ENCODE measurements around the gene PCDHGB5. TPM values are rescaled to one million over a fixed set of nuclear protein-coding genes. Genes with fewer than 3 reads are reported as not detected.

PCDHGB5 gene
- total RNA-seq, 1 experiment from 2014 or later: 0.43 TPM

DNA sequence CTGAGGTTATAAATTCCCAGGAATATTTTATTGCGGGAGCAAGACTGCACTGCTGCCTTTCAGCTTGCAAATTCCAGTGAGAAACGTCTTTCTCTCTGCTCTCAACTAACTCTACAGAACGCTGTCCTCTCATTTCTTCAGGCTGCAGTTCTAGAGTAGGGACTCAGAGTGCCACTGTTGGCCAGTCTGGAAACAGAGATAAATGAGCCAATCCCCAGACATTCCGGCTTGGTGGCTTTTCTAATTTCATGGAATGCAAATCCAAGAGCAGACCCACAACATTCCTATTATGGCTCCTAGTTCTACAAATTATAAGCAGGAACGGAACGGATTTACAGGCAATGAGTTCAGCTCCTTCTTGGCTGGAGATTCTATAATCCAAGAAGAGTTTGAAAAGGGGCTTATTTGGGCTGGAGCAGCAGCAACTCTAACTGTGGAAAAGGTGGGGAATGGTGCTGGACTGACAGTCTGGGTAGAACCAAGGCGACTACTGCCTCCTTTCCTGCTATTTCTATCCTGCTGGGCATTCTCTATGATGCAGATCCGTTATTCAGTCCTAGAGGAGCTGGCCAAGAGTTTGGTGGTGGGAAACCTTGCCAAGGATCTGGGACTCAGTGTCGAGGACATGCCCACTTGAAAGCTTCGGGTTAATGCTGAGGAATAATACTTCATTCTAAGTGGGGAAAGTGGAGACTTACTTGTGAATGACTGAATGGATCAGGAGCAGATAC is 41.8 kb downstream of the PCDHGB5 start:
- no peak for DNase-seq (ENCODE audit: low spot score)

- no peak for DNase-seq (ENCODE audit: low spot score)
Observed at GRCh38 chr5:141440341-141440740, 42.6 kb downstream of the PCDHGB5 start.

GRCh38 chr5:141441571-141442170 is 43.9 kb downstream of the PCDHGB5 start:
- DNase-seq (ENCODE audit: low spot score): no peak

Other genes starting within 250 kb of the PCDHGB5 start
- gene PCDHB6, start 247.9 kb upstream of the PCDHGB5 start, total RNA-seq (2014; rRNA removed; shearing (Covaris generic)): 3.6 and 4.1 TPM in 2 replicates
- gene PCDHB7, start 225.3 kb upstream of the PCDHGB5 start, total RNA-seq (2014; rRNA removed; shearing (Covaris generic)): 5.1 and 6.9 TPM in 2 replicates
- gene PCDHB8, start 220.2 kb upstream of the PCDHGB5 start, total RNA-seq (2014; rRNA removed; shearing (Covaris generic)): 12.4 and 12.7 TPM in 2 replicates
- 3.3 and 3.7 TPM in 2 replicates for gene PCDHB16, start 215.6 kb upstream of the PCDHGB5 start, total RNA-seq (2014; rRNA removed; shearing (Covaris generic))
- 10.0 and 11.9 TPM in 2 replicates for gene PCDHB9, start 210.8 kb upstream of the PCDHGB5 start, total RNA-seq (2014; rRNA removed; shearing (Covaris generic))
- gene PCDHB10, start 205.6 kb upstream of the PCDHGB5 start, total RNA-seq (2014; rRNA removed; shearing (Covaris generic)): 2.9 and 4.5 TPM in 2 replicates
- gene PCDHB11, start 198.3 kb upstream of the PCDHGB5 start, total RNA-seq (2014; rRNA removed; shearing (Covaris generic)): 4.5 and 5.6 TPM in 2 replicates
- gene PCDHB12, start 189.2 kb upstream of the PCDHGB5 start, total RNA-seq (2014; rRNA removed; shearing (Covaris generic)): 5.2 and 5.6 TPM in 2 replicates
- gene PCDHB13, start 184.0 kb upstream of the PCDHGB5 start, total RNA-seq (2014; rRNA removed; shearing (Covaris generic)): 1.2 and 2.0 TPM in 2 replicates
- 5.6 and 6.2 TPM in 2 replicates for gene PCDHB14, start 174.6 kb upstream of the PCDHGB5 start, total RNA-seq (2014; rRNA removed; shearing (Covaris generic))
- 0.16 and 2.1 TPM in 2 replicates for gene PCDHB15, start 152.6 kb upstream of the PCDHGB5 start, total RNA-seq (2014; rRNA removed; shearing (Covaris generic))
- not detected in 2 replicates for gene SLC25A2, start 93.9 kb upstream of the PCDHGB5 start, total RNA-seq (2014; rRNA removed; shearing (Covaris generic))
- gene TAF7, start 77.2 kb upstream of the PCDHGB5 start, total RNA-seq (2014; rRNA removed; shearing (Covaris generic)): 51.2 and 74.8 TPM in 2 replicates
- 0.51 and 1.6 TPM in 2 replicates for gene PCDHGA1, start 67.4 kb upstream of the PCDHGB5 start, total RNA-seq (2014; rRNA removed; shearing (Covaris generic))
- gene PCDHGA2, start 59.2 kb upstream of the PCDHGB5 start, total RNA-seq (2014; rRNA removed; shearing (Covaris generic)): 0.99 and 1.6 TPM in 2 replicates
- 10.3 and 11.5 TPM in 2 replicates for gene PCDHGA3, start 54.1 kb upstream of the PCDHGB5 start, total RNA-seq (2014; rRNA removed; shearing (Covaris generic))
- gene PCDHGB1, start 47.8 kb upstream of the PCDHGB5 start, total RNA-seq (2014; rRNA removed; shearing (Covaris generic)): 0.43 and 3.1 TPM in 2 replicates
- gene PCDHGA4, start 42.9 kb upstream of the PCDHGB5 start, total RNA-seq (2014; rRNA removed; shearing (Covaris generic)): 0.74 and 0.97 TPM in 2 replicates
- 1.6 and 1.9 TPM in 2 replicates for gene PCDHGB2, start 38.0 kb upstream of the PCDHGB5 start, total RNA-seq (2014; rRNA removed; shearing (Covaris generic))
- gene PCDHGA5, start 33.8 kb upstream of the PCDHGB5 start, total RNA-seq (2014; rRNA removed; shearing (Covaris generic)): 0.49 and 0.50 TPM in 2 replicates
- gene PCDHGB3, start 27.7 kb upstream of the PCDHGB5 start, total RNA-seq (2014; rRNA removed; shearing (Covaris generic)): 0.87 and 1.2 TPM in 2 replicates
- gene PCDHGA6, start 24.1 kb upstream of the PCDHGB5 start, total RNA-seq (2014; rRNA removed; shearing (Covaris generic)): 0.97 and 1.5 TPM in 2 replicates
- gene PCDHGA7, start 15.2 kb upstream of the PCDHGB5 start, total RNA-seq (2014; rRNA removed; shearing (Covaris generic)): 0.27 and 0.29 TPM in 2 replicates
- gene PCDHGB4, start 10.2 kb upstream of the PCDHGB5 start, total RNA-seq (2014; rRNA removed; shearing (Covaris generic)): 0.16 and 0.21 TPM in 2 replicates
- 0.39 and 0.74 TPM in 2 replicates for gene PCDHGA8, start 5.3 kb upstream of the PCDHGB5 start, total RNA-seq (2014; rRNA removed; shearing (Covaris generic))
- 1.1 and 1.8 TPM in 2 replicates for gene PCDHGA9, start 4.8 kb downstream of the PCDHGB5 start, total RNA-seq (2014; rRNA removed; shearing (Covaris generic))
- gene PCDHGB6, start 10.1 kb downstream of the PCDHGB5 start, total RNA-seq (2014; rRNA removed; shearing (Covaris generic)): 0.02 and 0.33 TPM in 2 replicates
- gene PCDHGA10, start 15.0 kb downstream of the PCDHGB5 start, total RNA-seq (2014; rRNA removed; shearing (Covaris generic)): 1.4 and 1.9 TPM in 2 replicates
- 0.58 and 1.4 TPM in 2 replicates for gene PCDHGB7, start 19.7 kb downstream of the PCDHGB5 start, total RNA-seq (2014; rRNA removed; shearing (Covaris generic))
- 0.66 and 1.3 TPM in 2 replicates for gene PCDHGA11, start 23.1 kb downstream of the PCDHGB5 start, total RNA-seq (2014; rRNA removed; shearing (Covaris generic))
- 0.14 and 0.76 TPM in 2 replicates for gene PCDHGA12, start 32.6 kb downstream of the PCDHGB5 start, total RNA-seq (2014; rRNA removed; shearing (Covaris generic))
- 50.8 and 61.5 TPM in 2 replicates for gene PCDHGC3, start 78.0 kb downstream of the PCDHGB5 start, total RNA-seq (2014; rRNA removed; shearing (Covaris generic))
- 0.10 TPM in 1 of 2 replicates, not detected in the other for gene PCDHGC4, start 87.1 kb downstream of the PCDHGB5 start, total RNA-seq (2014; rRNA removed; shearing (Covaris generic))
- 0.06 and 0.18 TPM in 2 replicates for gene PCDHGC5, start 91.1 kb downstream of the PCDHGB5 start, total RNA-seq (2014; rRNA removed; shearing (Covaris generic))
- gene DIAPH1, start 221.1 kb downstream of the PCDHGB5 start, total RNA-seq (2014; rRNA removed; shearing (Covaris generic)): 24.3 and 40.7 TPM in 2 replicates
- gene HDAC3, start 238.9 kb downstream of the PCDHGB5 start, total RNA-seq (2014; rRNA removed; shearing (Covaris generic)): 76.5 and 82.1 TPM in 2 replicates
- 4.5 and 8.4 TPM in 2 replicates for gene RELL2, start 239.1 kb downstream of the PCDHGB5 start, total RNA-seq (2014; rRNA removed; shearing (Covaris generic))

Measured in H4 (cell line).